K562 (cell line): ENCODE measurements around the gene CALD1. TPM values are rescaled to one million over a fixed set of nuclear protein-coding genes. Genes with fewer than 3 reads are reported as not detected.

Experiments
- ATAC-seq: fragments of 200-7000 bp; cut with Tn5 transposase; 3 replicates; pipeline ENCODE4 v1.9.1; 2020; ENCODE audit warnings: moderate library complexity
- BruUV-seq: library from RNA; stranded (reverse); fragments of 400-500 nt; replicated peaks from 2 replicates; lab custom pipeline; 2021; lab: Mats Ljungman, UMichigan
- CTCF ChIA-PET: fragments of 300-600 bp; formaldehyde crosslinking; extraction: SDS; loops from one replicate; lab custom pipeline; 2021; ENCODE audit warnings: low intra/inter-chr PET ratio; lab: Yijun Ruan, JAX
- POLR2A ChIA-PET: fragments of 300-600, 350-650 bp; sonication (Branson Sonifier 250); formaldehyde crosslinking; extraction: SDS; loops from one replicate; lab custom pipeline; 2021; ENCODE audit warnings: antibody characterized with exemption, inconsistent platforms; lab: Yijun Ruan, JAX
- DNase-seq, 4 experiments: peaks; one replicate each; pipeline versions ENCODE4 v3.0.0 to v3.0.0-alpha.2; 2011 to 2018; ENCODE audit warnings: low spot score in 3 of 4, mixed read lengths in 3 of 4; ENCODE audit errors: extremely low read depth in 1 of 4
- FAIRE-seq: peaks from 2 replicates; lab custom pipeline; 2011; peaks lifted over from hg19 to GRCh38; lab: Jason Lieb, UNC
- H2AFZ ChIP-seq: 2 replicates; pipeline ENCODE4 v1.6.0; 2011; ENCODE audit warnings: low read depth, low read length, control low read depth, inconsistent platforms
- H3K27ac ChIP-seq: fragments of 200-600 bp; 3 replicates; pipeline ENCODE4 v1.8.0; 2011; ENCODE audit warnings: low read depth, mild to moderate bottlenecking, control low read depth, inconsistent platforms, low read length, moderate library complexity, mixed read lengths; ENCODE audit errors: extremely low read depth
- H3K27me3 ChIP-seq, 2 experiments: fragments of 300-600 bp in 1 of 2; 2 replicates in 1 of 2; 3 replicates in 1 of 2; pipeline versions ENCODE4 v1.6.0 to v1.8.0; 2011; ENCODE audit warnings: inconsistent platforms in 2 of 2, low read length in 2 of 2, mild to moderate bottlenecking in 1 of 2, mixed read lengths in 1 of 2, moderate library complexity in 1 of 2; ENCODE audit not compliant: control insufficient read depth in 2 of 2, insufficient read depth in 2 of 2
- H3K36me3 ChIP-seq: fragments of 300-600 bp; 3 replicates; pipeline ENCODE4 v1.8.0; 2011; ENCODE audit warnings: mild to moderate bottlenecking, low read length, inconsistent platforms; ENCODE audit not compliant: control insufficient read depth, insufficient read depth
- H3K4me1 ChIP-seq, 2 experiments: fragments of 200-600 bp in 1 of 2; replicated peaks in 1 of 2; 2 replicates in 1 of 2; 3 replicates in 1 of 2; pipeline versions ENCODE4 v1.5.1 to v1.8.0; 2011; ENCODE audit warnings: inconsistent platforms in 2 of 2, low read length in 2 of 2, mild to moderate bottlenecking in 1 of 2, mixed read lengths in 1 of 2, moderate library complexity in 1 of 2; ENCODE audit not compliant: control insufficient read depth in 2 of 2, insufficient read depth in 2 of 2
- H3K4me2 ChIP-seq: 2 replicates; pipeline ENCODE4 v1.6.1; 2011; ENCODE audit warnings: low read length, control low read depth, inconsistent platforms, mixed read lengths; ENCODE audit not compliant: insufficient read depth
- H3K4me3 ChIP-seq: fragments of 200-600 bp; sonication (generic), shearing (Covaris generic); 2 replicates; pipeline ENCODE4 v1.5.1; 2016; ENCODE audit warnings: control low read depth, inconsistent platforms
- H3K79me2 ChIP-seq: fragments of 200-600 bp; 3 replicates; pipeline ENCODE4 v1.8.0; 2011; ENCODE audit warnings: low read length, inconsistent platforms; ENCODE audit not compliant: control insufficient read depth, insufficient read depth
- H3K9ac ChIP-seq, 2 experiments: 2 replicates each; pipeline versions ENCODE4 v1.6.0 to v1.6.1; 2011; ENCODE audit warnings: low read depth in 2 of 2, low read length in 2 of 2, control low read depth in 1 of 2, inconsistent platforms in 1 of 2, mild to moderate bottlenecking in 1 of 2, mixed read lengths in 1 of 2; ENCODE audit not compliant: insufficient read depth in 1 of 2
- H3K9me1 ChIP-seq: one replicate; pipeline ENCODE4 v1.6.0; 2011; ENCODE audit warnings: inconsistent platforms, mild to moderate bottlenecking, low read length, moderate library complexity; ENCODE audit not compliant: control insufficient read depth, insufficient read depth
- H3K9me3 ChIP-seq: replicated peaks from 2 replicates; pipeline ENCODE4 v1.5.1; 2011; ENCODE audit warnings: low read depth, low read length, inconsistent platforms; ENCODE audit not compliant: control insufficient read depth, insufficient read depth
- H4K20me1 ChIP-seq: replicated peaks from 2 replicates; pipeline ENCODE4 v1.6.1; 2011; ENCODE audit warnings: low read length, inconsistent platforms, mixed read lengths; ENCODE audit not compliant: control insufficient read depth, insufficient read depth
- CBX5 ChIP-seq: IDR thresholded peaks from 2 replicates; pipeline ENCODE4 v1.6.1; 2014; ENCODE audit warnings: low read depth, borderline replicate concordance
- E2F6 ChIP-seq, 2 experiments: IDR thresholded peaks; 2 replicates each; pipeline ENCODE4 v1.6.1; 2011; ENCODE audit warnings: borderline replicate concordance in 1 of 2, control low read depth in 1 of 2, low read depth in 1 of 2, low read length in 1 of 2, mild to moderate bottlenecking in 1 of 2, mixed read lengths in 1 of 2, moderate library complexity in 1 of 2; ENCODE audit not compliant: insufficient read depth in 1 of 2, insufficient read length in 1 of 2, poor library complexity in 1 of 2, severe bottlenecking in 1 of 2; ENCODE audit errors: extremely low read depth in 1 of 2
- E4F1 ChIP-seq: fragments of 250-450 bp; sonication (Bioruptor Pico); IDR thresholded peaks from 2 replicates; pipeline ENCODE4 v1.5.0; 2021; ENCODE audit warnings: mild to moderate bottlenecking, borderline replicate concordance
- GABPB1 ChIP-seq: sonication (generic); formaldehyde crosslinking; IDR thresholded peaks from 2 replicates; pipeline ENCODE4 v1.8.0; 2022; ENCODE audit warnings: mild to moderate bottlenecking, missing genetic modification reagents
- MYNN ChIP-seq, 2 experiments: sonication (generic); formaldehyde crosslinking in 1 of 2; IDR thresholded peaks; 2 replicates each; pipeline versions ENCODE4 v1.5.0 to v1.6.1; 2016 to 2020; ENCODE audit warnings: antibody characterized with exemption in 1 of 2, missing genetic modification reagents in 1 of 2
- NFXL1 ChIP-seq: fragments of 450-650 bp; formaldehyde crosslinking; IDR thresholded peaks from 2 replicates; pipeline ENCODE4 v1.4.0; 2021; ENCODE audit warnings: mild to moderate bottlenecking
- POLR2H ChIP-seq: IDR thresholded peaks from 2 replicates; pipeline ENCODE4 v1.6.1; 2016; ENCODE audit warnings: missing genetic modification characterization, low read depth, mild to moderate bottlenecking, control low read depth, missing compliant biosample characterization, moderate library complexity
- POLR3A ChIP-seq: IDR thresholded peaks from 2 replicates; pipeline ENCODE4 v1.6.1; 2011; ENCODE audit warnings: borderline replicate concordance, mild to moderate bottlenecking, moderate library complexity; ENCODE audit not compliant: insufficient read length, insufficient read depth; ENCODE audit errors: extremely low read depth
- UBTF ChIP-seq, 2 experiments: IDR thresholded peaks; 2 replicates each; pipeline ENCODE4 v1.6.1; 2012; ENCODE audit warnings: improper control_type of control experiment in 2 of 2, low read depth in 2 of 2, low read length in 2 of 2, borderline replicate concordance in 1 of 2
- ZBTB1 ChIP-seq: sonication (generic); formaldehyde crosslinking; IDR thresholded peaks from 2 replicates; pipeline ENCODE4 v1.8.1; 2023; ENCODE audit warnings: missing genetic modification reagents, low read depth, mild to moderate bottlenecking, borderline replicate concordance
- ZFP36 ChIP-seq: fragments of 150-350 bp; IDR thresholded peaks from 2 replicates; pipeline ENCODE4 v1.6.1; 2018; ENCODE audit warnings: low read length, low read depth; ENCODE audit not compliant: partially characterized antibody
- ZNF134 ChIP-seq: fragments of 250-450 bp; sonication (Bioruptor Pico); conservative IDR thresholded peaks from 2 replicates; pipeline ENCODE4 v1.4.0; 2020
- ZNF655 ChIP-seq: fragments of 250-450 bp; sonication (Bioruptor Pico); IDR thresholded peaks from 2 replicates; pipeline ENCODE4 v1.5.0; 2021
- WGBS: fragments of 100-300 bp; shearing (Covaris generic); methylation state at CpG from one replicate; pipeline ENCODE4 v1.1.6; 2016; ENCODE audit warnings: low coverage, mixed read lengths; ENCODE audit not compliant: insufficient coverage; ENCODE audit errors: missing lambda C conversion rate; 5-methylcytosine and 5-hydroxymethylcytosine counted together
- in situ Hi-C: fragments of 300-500 bp; cut with MboI; formaldehyde crosslinking; loops from 4 replicates; pipeline ENCODE4 v1.15.0; 2018; ENCODE audit warnings: inconsistent platforms, mixed read lengths
- intact Hi-C: fragments of 100-400 bp; cut with micrococcal nuclease; formaldehyde crosslinking; loops from 2 replicates; pipeline ENCODE4 v1.14.2; 2022
- polyA plus RNA-seq, 8 experiments: library from polyadenylated mRNA; depleted of rRNA in 4 of 8; stranded (reverse) in 5 of 8; unstranded in 3 of 8; fragments of >200 nt; fragmentation: Nextera tagmentation in 2 of 8; fragmentation: Illumina TruSeq in 1 of 8; extraction: Ambion mirVana in 2 of 8; extraction: Trizol in 1 of 8; gene quantifications; 2 replicates each; pipeline versions ENCODE4 v1.2.1 to v1.2.3, GENCODE V29; 2011 to 2014; ENCODE audit warnings: inconsistent platforms in 1 of 8, missing spikeins in 1 of 8
- total RNA-seq, 7 experiments: library from RNA; depleted of rRNA in 6 of 7; stranded (reverse); fragments of >200 nt in 6 of 7; fragmentation: Illumina TruSeq in 2 of 7; extraction: Trizol in 2 of 7; gene quantifications; 2 replicates each; pipeline versions ENCODE4 v1.2.1 to v1.2.3, GENCODE V29; 2011 to 2021; ENCODE audit warnings: low replicate concordance in 1 of 7

Gene CALD1
- total and polyA plus RNA-seq, 9 of the 15 experiments (the other 6 are each of a cell fraction or from before 2014, with no cell fraction given) = 0.40 TPM; not detected in 8

- no peak overlapping the region for H3K4me3 ChIP-seq
- in situ Hi-C loops (no loop called here), intact Hi-C loops (no loop called here)
- no peaks in the 10 kb centered on the region for H3K4me1 ChIP-seq
- no peaks in the 10 kb centered on the region; a peak in 1 of 5 replicates for H3K27me3 ChIP-seq
- H4K20me1 ChIP-seq = no peaks in the 10 kb centered on the region
- ChIA-PET CTCF (no interaction called here), POLR2A (no interaction called here)
- under 1% methylated on average over 9 of the region's 9 CpGs for WGBS
- no peaks in the 10 kb centered on the region for H3K9me1 ChIP-seq
- no peaks in the 10 kb centered on the region for H3K79me2 ChIP-seq
- H2AFZ ChIP-seq = no peak overlapping the region
- H3K36me3 ChIP-seq = no peaks in the 10 kb centered on the region
- H3K9ac ChIP-seq = no peak overlapping the region
- BruUV-seq = no TSS peak
- ATAC-seq (no peak), FAIRE-seq (no peak), DNase-seq (no peak)
- H3K4me2 ChIP-seq = no peak overlapping the region
- no peaks in the 10 kb centered on the region for H3K9me3 ChIP-seq
- no peak overlapping the region for H3K27ac ChIP-seq
- TF ChIP-seq CBX5 (no peak), POLR3A (no peak), MYNN (IDR thresholded peaks at IDR 0.05) (no peak), MYNN (CRISPR knock-in tag; IDR thresholded peaks at IDR 0.05) (no peak), ZBTB1 (no peak), ZNF134 (CRISPR knock-in tag) (no peak), GABPB1 (CRISPR knock-in tag) (no peak), NFXL1 (no peak), E4F1 (CRISPR knock-in tag) (no peak), UBTF (IDR thresholded peaks at IDR 0.05; ENCODE audit: borderline replicate concordance in 1 of 2, low read depth in 2 of 2, low read length in 2 of 2) (no peak), POLR2H (tag) (no peak), ZFP36 (no peak), E2F6 (IDR thresholded peaks at IDR 0.05; ENCODE audit: borderline replicate concordance in 1 of 2, extremely low read depth in 1 of 2, insufficient read depth in 1 of 2, insufficient read length in 1 of 2, low read depth in 1 of 2, low read length in 1 of 2, poor library complexity in 1 of 2, severe bottlenecking in 1 of 2) (no peak), ZNF655 (no peak)
These were observed 39.3 kb downstream of the CALD1 start for GRCh38 chr7:134818613-134819345.
